ENCODE results near the gene PRODH2. TPM values are rescaled to one million over a fixed set of nuclear protein-coding genes. Genes with fewer than 3 reads are reported as not detected.
"Not testable (repeated sequence)": the region's sequence is repeated elsewhere in the genome, so short reads cannot be mapped to it uniquely, and the experiment has no call there.

Gene PRODH2
- total RNA-seq, 1 donor from 2014 or later: not detected

DNA sequence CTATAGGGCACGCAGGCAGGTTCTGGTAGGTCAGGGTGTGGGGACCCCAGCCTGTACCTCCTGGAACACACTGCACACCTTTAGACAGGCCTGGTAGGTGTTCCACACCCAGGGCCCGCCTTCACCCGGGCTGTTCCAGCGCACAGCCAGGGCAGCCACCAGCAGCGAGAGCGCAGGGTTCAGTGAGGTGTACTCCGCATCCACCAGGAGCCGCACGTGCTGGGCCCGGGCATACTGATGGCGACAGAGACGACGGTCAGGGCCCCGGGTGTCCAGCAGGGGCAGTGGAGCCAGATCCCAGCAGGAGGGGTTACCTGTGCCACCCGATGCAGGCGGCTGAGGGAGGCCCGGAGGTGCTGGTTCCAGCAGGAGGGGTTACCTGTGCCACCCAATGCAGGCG is 6.0 kb downstream of the PRODH2 start:
- no peak for DNase-seq (ENCODE audit: low spot score)
- intact Hi-C loops (cut with DNase I): no loop called here
- ATAC-seq: no peak

GRCh38 chr19:35805526-35806102 is 7.0 kb downstream of the PRODH2 start:
- ATAC-seq (no peak), DNase-seq (ENCODE audit: low spot score) (no peak)
- intact Hi-C loops (cut with DNase I): no loop called here

- ATAC-seq: no peak
- intact Hi-C loops (cut with DNase I): no loop called here
- DNase-seq (ENCODE audit: low spot score): no peak
These were observed 10.8 kb downstream of the PRODH2 start for GRCh38 chr19:35801828-35802227.

GRCh38 chr19:35797663-35798062 is 15.0 kb downstream of the PRODH2 start:
- ATAC-seq (peak; percentile 32), DNase-seq (ENCODE audit: low spot score) (no peak)
- intact Hi-C loops (cut with DNase I): no loop called here

DNA sequence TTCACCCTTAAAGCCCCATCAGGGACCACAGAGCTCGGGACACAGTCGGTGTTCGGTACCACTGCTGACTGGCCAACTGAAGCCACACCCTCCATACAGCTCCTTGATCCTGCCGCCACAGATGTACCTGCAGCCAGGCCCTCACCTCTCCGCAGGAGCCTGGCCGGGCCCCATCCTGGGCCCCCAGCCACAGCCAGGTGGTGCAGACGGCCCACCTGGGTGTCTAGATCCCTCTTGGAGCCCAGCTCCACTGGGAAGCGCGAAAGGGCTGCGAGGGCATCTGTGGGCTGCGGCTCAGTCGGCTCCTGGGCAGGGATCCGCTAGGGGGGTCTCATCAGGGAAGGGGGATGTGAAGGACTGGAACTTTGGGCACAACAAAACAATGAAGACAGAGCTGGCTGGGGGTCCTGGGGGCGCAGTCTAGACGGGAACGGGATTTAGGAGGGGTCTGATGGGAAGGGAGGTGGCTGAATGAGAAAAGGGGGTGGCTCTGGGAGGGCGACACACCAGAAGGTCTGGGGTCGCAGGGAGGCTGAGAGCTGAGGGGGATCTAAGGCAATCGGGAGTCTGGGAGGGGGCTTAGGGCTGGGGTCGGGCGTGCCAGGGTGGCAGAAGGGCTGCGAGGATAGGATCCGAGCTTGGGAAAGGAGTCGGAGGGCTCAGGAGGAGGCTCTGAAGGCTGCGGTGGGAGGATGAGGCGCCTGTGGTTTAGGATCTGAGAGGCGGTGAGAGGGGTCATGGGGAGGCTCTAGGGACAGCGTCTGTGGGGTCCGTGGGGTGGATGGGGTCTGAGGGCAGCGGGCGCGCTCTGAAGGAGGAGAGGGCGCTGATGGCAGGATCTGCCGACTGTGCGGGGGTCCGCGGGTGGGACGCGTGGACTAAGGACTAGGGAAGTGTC is 15.8 kb downstream of the PRODH2 start:
- intact Hi-C loops (cut with DNase I): no loop called here
- ATAC-seq: no peak
- DNase-seq (ENCODE audit: low spot score): no peak

- ATAC-seq; DNase-seq (ENCODE audit: low spot score); intact Hi-C loops (cut with DNase I): not testable (repeated sequence)
These were observed 17.1 kb downstream of the PRODH2 start for GRCh38 chr19:35795564-35795963.

DNA sequence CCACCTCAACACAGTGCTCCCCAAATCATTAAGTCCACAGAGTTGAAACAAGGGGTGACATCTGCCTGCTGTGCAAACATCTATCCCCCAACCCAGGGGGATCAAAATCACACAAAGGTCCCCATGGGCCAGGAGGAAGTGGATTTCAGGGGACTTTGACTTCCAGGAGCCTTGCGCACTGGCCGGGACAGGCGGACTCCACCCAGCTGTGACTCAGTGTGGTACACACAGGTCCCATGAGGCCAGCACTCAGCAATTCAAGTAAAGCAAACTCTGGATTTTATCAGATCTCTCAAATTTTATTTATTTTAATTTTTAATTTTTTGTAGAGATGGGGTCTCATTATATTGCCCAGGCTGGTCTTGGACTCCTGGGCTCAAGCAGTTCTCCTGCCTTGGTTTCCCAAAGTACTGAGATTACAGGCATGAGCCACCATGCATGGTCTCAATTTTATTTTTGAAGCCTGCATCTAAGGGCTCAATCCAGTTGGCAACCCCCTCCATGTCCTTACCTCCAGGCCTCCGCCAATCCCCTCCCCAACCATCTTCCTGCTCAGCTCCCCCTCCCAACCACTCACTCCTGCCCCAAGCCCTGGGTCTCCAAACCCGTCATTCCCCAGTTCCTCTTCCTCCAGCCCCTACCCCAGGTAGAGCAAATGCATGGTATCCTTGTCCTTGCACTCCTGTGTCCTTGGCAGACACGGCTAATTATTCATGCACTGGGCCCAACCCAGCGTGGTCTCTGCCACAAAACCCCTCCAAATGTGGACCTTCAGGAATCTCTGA is 19.1 kb downstream of the PRODH2 start:
- intact Hi-C loops (cut with DNase I): no loop called here
- no peak for ATAC-seq
- no peak for DNase-seq (ENCODE audit: low spot score)

GRCh38 chr19:35792888-35793287 is 19.8 kb downstream of the PRODH2 start:
- intact Hi-C loops (cut with DNase I): no loop called here
- ATAC-seq (no peak), DNase-seq (ENCODE audit: low spot score) (no peak)

DNA sequence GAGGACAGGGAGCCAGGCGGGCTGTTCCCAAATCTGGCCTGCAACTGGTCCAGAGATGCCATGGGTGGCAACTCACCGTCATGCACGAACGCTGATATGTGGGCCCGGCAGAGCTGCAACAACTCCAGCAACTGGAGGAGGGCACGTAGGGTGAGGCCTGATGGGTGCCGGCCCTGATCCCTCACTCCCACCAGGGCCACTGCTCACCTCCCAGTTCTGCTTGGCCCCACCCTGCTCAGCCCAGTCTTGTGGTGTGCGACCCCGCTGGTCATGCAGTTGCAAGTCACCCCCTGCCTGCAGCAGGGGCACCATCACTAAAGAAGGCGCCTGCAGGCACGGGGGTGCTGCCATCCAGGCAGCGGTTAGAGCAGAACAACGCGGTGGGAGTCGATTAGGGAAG is 20.3 kb downstream of the PRODH2 start:
- intact Hi-C loops (cut with DNase I): no loop called here

GRCh38 chr19:35791814-35792279 is 20.8 kb downstream of the PRODH2 start:
- no peak for DNase-seq (ENCODE audit: low spot score)
- ATAC-seq: no peak
- intact Hi-C loops (cut with DNase I): no loop called here

More for the DNA sequence above, 20.3 kb downstream of the PRODH2 start:
- DNase-seq (ENCODE audit: low spot score): no peak
- no peak for ATAC-seq

DNA sequence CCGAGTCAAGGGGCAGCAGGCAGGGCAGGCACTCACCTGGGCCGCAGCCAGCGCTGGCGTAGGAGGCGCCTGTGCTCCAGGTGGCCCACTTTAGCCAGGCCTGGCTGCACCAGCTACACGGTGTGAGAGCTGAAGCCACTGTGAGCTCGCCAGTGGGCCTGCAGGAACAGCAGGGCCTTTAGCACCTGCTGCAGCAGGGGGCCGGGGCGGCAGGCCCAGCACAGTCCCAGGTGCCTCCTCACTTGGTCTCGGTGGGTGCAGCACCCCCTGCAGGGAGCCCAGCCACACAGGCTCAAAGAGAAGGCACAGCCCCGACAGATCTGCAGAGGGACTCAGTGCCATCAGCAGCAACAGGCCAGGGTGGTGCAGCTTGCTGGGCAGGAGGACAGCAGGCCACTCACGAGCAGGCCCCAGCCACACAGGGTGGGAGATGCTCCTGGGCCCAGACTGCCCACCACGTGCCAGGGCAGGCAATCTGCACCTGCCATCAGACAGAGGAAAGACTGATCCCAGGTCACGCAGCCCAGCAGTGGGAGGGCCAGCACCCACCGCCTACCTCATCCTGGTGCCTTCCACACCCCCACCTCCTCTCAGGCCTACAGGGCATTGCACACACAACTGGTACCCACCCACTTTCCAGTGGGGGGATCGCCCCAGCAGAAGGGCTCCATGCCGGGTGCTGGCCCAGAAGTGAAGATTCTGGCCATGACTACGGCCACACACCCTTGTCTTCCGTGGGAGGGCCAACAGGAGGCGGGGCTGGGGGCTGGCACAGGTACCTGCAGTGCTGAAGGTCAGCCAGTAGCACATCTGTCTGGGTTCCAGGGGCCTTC is 21.4 kb downstream of the PRODH2 start:
- ATAC-seq (no peak), DNase-seq (ENCODE audit: low spot score) (no peak)
- intact Hi-C loops (cut with DNase I): no loop called here

- intact Hi-C loops (cut with DNase I): no loop called here
- ATAC-seq (no peak), DNase-seq (ENCODE audit: low spot score) (no peak)
These were observed 22.4 kb downstream of the PRODH2 start for GRCh38 chr19:35789978-35790944.

- intact Hi-C loops (cut with DNase I): no loop called here
- DNase-seq (ENCODE audit: low spot score): no peak
- ATAC-seq: no peak
These were observed 23.3 kb downstream of the PRODH2 start for GRCh38 chr19:35789195-35789977.

- ATAC-seq: no peak
- intact Hi-C loops (cut with DNase I): no loop called here
- DNase-seq (ENCODE audit: low spot score): no peak
These were observed 24.3 kb downstream of the PRODH2 start for GRCh38 chr19:35788205-35788960.

DNA sequence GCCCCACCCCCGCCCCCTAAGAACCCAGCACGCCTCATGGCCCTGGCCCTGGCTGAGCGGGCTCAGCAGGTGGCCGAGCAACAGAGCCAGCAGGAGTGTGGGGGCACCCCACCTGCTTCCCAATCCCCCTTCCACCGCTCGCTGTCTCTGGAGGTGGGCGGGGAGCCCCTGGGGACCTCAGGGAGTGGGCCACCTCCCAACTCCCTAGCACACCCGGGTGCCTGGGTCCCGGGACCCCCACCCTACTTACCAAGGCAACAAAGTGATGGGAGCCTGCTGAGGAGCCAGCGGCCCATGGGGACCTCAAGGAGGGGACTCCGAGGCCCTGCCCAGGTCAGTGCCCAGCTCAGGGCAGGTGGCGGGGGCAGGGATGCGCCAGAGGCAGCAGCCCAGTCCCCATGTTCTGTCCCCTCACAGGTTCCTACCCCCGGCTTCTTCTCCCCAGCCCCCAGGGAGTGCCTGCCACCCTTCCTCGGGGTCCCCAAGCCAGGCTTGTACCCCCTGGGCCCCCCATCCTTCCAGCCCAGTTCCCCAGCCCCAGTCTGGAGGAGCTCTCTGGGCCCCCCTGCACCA is 25.3 kb downstream of the PRODH2 start:
- DNase-seq (ENCODE audit: low spot score) (no peak), ATAC-seq (no peak)
- intact Hi-C loops (cut with DNase I): no loop called here

Measured in sciatic nerve (tissue), 2 donors.